Naive thymus-derived CD4-positive, alpha-beta T cell (primary cell): ENCODE data around the gene NUP98. TPM values are rescaled to one million over a fixed set of nuclear protein-coding genes. Genes with fewer than 3 reads are reported as not detected.
A peak's percentile ranks its signal among the peaks of the same experiment; 100 is the strongest.

Experiments used
- ATAC-seq: fragments of 150-1000 bp; cut with Tn5 transposase; 2 replicates; pipeline ENCODE4 v1.10.0; 2021; ENCODE audit warnings: mild to moderate bottlenecking, moderate library complexity
- CTCF ChIA-PET: fragments of 350-600 bp; sonication (Branson Sonifier 250); formaldehyde crosslinking; loops from one replicate; lab custom pipeline; 2021; ENCODE audit warnings: antibody characterized with exemption; lab: Charles Lee
- POLR2A ChIA-PET: fragments of 350-600 bp; sonication (Branson Sonifier 250); formaldehyde crosslinking; loops from one replicate; lab custom pipeline; 2021; ENCODE audit warnings: antibody characterized with exemption, inconsistent platforms; lab: Charles Lee
- DNase-seq, 9 donors: peaks; one replicate each; pipeline versions ENCODE4 v3.0.0 to v3.0.0-alpha.2; 2020 to 2022; ENCODE audit warnings: mixed read lengths in 1 of 9
- H3K27ac ChIP-seq: one replicate; pipeline ENCODE4 v1.7.0; 2013; ENCODE audit warnings: mild to moderate bottlenecking, low read depth, low read length, moderate library complexity
- H3K27me3 ChIP-seq, 2 donors: one replicate each; pipeline ENCODE4 v1.7.0; 2013; ENCODE audit warnings: low read length in 2 of 2, mild to moderate bottlenecking in 2 of 2, moderate library complexity in 2 of 2; ENCODE audit not compliant: control insufficient read depth in 2 of 2, insufficient read depth in 2 of 2
- H3K36me3 ChIP-seq, 3 experiments: 1 replicate in 2 of 3; 2 replicates in 1 of 3; pipeline ENCODE4 v1.7.0; 2013; ENCODE audit warnings: low read length in 3 of 3, mild to moderate bottlenecking in 3 of 3, moderate library complexity in 1 of 3; ENCODE audit not compliant: insufficient read depth in 3 of 3, control insufficient read depth in 2 of 3
- H3K4me1 ChIP-seq, 2 donors: one replicate each; pipeline ENCODE4 v1.7.0; 2013; ENCODE audit warnings: low read length in 2 of 2, mild to moderate bottlenecking in 2 of 2, moderate library complexity in 1 of 2; ENCODE audit not compliant: control insufficient read depth in 2 of 2, insufficient read depth in 2 of 2
- H3K4me3 ChIP-seq: 2 replicates; pipeline ENCODE4 v1.7.0; 2013; ENCODE audit warnings: mild to moderate bottlenecking, low read length
- H3K9me3 ChIP-seq, 3 experiments: 1 replicate in 2 of 3; 2 replicates in 1 of 3; pipeline ENCODE4 v1.7.0; 2013; ENCODE audit warnings: low read length in 3 of 3; ENCODE audit not compliant: control insufficient read depth in 2 of 3
- H3K27ac Mint-ChIP-seq, 9 donors: one replicate each; pipeline ENCODE4 v1.8.0; 2020 to 2022; ENCODE audit warnings: mixed read lengths in 9 of 9, mild to moderate bottlenecking in 8 of 9, moderate library complexity in 5 of 9, inconsistent platforms in 2 of 9
- H3K27me3 Mint-ChIP-seq, 5 donors: one replicate each; pipeline ENCODE4 v1.8.0; 2021 to 2022; ENCODE audit warnings: mixed read lengths in 5 of 5, mild to moderate bottlenecking in 1 of 5
- H3K36me3 Mint-ChIP-seq, 5 donors: one replicate each; pipeline ENCODE4 v1.8.0; 2020 to 2022; ENCODE audit warnings: mixed read lengths in 5 of 5, mild to moderate bottlenecking in 3 of 5, inconsistent platforms in 1 of 5
- H3K4me1 Mint-ChIP-seq, 7 donors: one replicate each; pipeline ENCODE4 v1.8.0; 2020 to 2022; ENCODE audit warnings: mixed read lengths in 7 of 7, mild to moderate bottlenecking in 3 of 7, inconsistent platforms in 1 of 7
- H3K4me3 Mint-ChIP-seq, 10 donors: one replicate each; pipeline ENCODE4 v1.8.0; 2020 to 2022; ENCODE audit warnings: mild to moderate bottlenecking in 10 of 10, mixed read lengths in 10 of 10, moderate library complexity in 6 of 10, inconsistent platforms in 2 of 10
- H3K9me3 Mint-ChIP-seq, 11 donors: one replicate each; pipeline ENCODE4 v1.8.0; 2020 to 2022; ENCODE audit warnings: mixed read lengths in 11 of 11, mild to moderate bottlenecking in 4 of 11, inconsistent platforms in 1 of 11, moderate library complexity in 1 of 11
- intact Hi-C, 2 donors: fragments of 100-400 bp; cut with micrococcal nuclease; formaldehyde crosslinking; loops; one replicate each; pipeline ENCODE4 v1.15.1; 2023
- polyA plus RNA-seq, 2 donors: library from polyadenylated mRNA; unstranded; fragments of 300-500 nt; fragmentation: Illumina TruSeq; gene quantifications; one replicate each; pipeline ENCODE4 v1.2.3, GENCODE V29; 2021
- total RNA-seq, 6 experiments: library from RNA in 5 of 6; stranded (reverse) in 5 of 6; gene quantifications; 1 replicate in 5 of 6; 2 replicates in 1 of 6; pipeline ENCODE4 v1.2.3 and lab custom pipeline; 2021 to 2026

The NUP98 gene
- total and polyA plus RNA-seq, 7 experiments from 2014 or later = 45.0 to 137 (median 104) TPM

- peaks cover 54 to 66% of the 10 kb centered on the region in 2 donors for H3K4me1 ChIP-seq
- no peaks in the 10 kb centered on the region for H3K9me3 ChIP-seq
- Mint-ChIP-seq H3K4me3 (peak overlapping the region; percentile 59 to 94 (median 73)), H3K27ac (peak overlapping the region; percentile 57 to 99 (median 93)), H3K4me1 (peaks cover 61 to 82% (median 70%) of the 10 kb centered on the region in 7 donors), H3K9me3 (peaks cover 0 to 2% (median 0%) of the 10 kb centered on the region in 11 donors), H3K27me3 (no peaks in the 10 kb centered on the region), H3K36me3 (peaks cover 3 to 37% (median 30%) of the 10 kb centered on the region in 5 donors)
- H3K27ac ChIP-seq = peak overlapping the region; percentile 53
- H3K36me3 ChIP-seq = peaks cover 2 to 54% (median 2%) of the 10 kb centered on the region in 3 experiments
- H3K4me3 ChIP-seq = no peak overlapping the region
- POLR2A ChIA-PET = interaction anchor here (0.6 to 17.9 kb wide), 9 partner anchors 8 to 241 kb away, joined by 3 to 399 read pairs (median 3); partner anchors contain the start of genes RHOG and STIM1
- intact Hi-C loops = no loop called here
- ATAC-seq (peak; percentile 61), DNase-seq (no peak)
- no peaks in the 10 kb centered on the region for H3K27me3 ChIP-seq
- CTCF ChIA-PET = interaction anchor here (1.0 to 1.8 kb wide), 3 partner anchors 8 to 241 kb away, joined by 3 to 5 read pairs (median 3); no protein-coding TSS in a partner anchor
Observed at GRCh38 chr11:3831378-3832239, 34.3 kb upstream of the NUP98 start.

GRCh38 chr11:3830730-3831129 is 33.4 kb upstream of the NUP98 start:
- intact Hi-C loops = no loop called here
- ATAC-seq = no peak

GRCh38 chr11:3830088-3830487 is 32.7 kb upstream of the NUP98 start:
- peak overlapping the region; percentile 53 for H3K27ac ChIP-seq
- H3K27ac Mint-ChIP-seq = peak overlapping the region; percentile 33 to 99 (median 91)

More at GRCh38 chr11:3830730-3831129, 33.4 kb upstream of the NUP98 start:
- peaks cover 0 to 2% (median 0%) of the 10 kb centered on the region in 11 donors for H3K9me3 Mint-ChIP-seq
- no peak for DNase-seq
- POLR2A ChIA-PET = interaction anchor here (0.9 to 17.9 kb wide), 6 partner anchors 8 to 242 kb away, joined by 3 to 399 read pairs (median 6); partner anchors contain the start of genes RHOG and STIM1
- H3K27ac Mint-ChIP-seq = peak overlapping the region; percentile 50 to 99 (median 93)
- H3K4me3 Mint-ChIP-seq = peak overlapping the region in 4 of 10 donors; percentile 39 to 92 (median 80)
- Histone ChIP-seq H3K36me3 (peaks cover 2 to 63% (median 5%) of the 10 kb centered on the region in 3 experiments), H3K27ac (peak overlapping the region; percentile 53), H3K4me1 (peaks cover 48 to 61% of the 10 kb centered on the region in 2 donors), H3K27me3 (no peaks in the 10 kb centered on the region), H3K9me3 (no peaks in the 10 kb centered on the region), H3K4me3 (no peak overlapping the region)
- no peaks in the 10 kb centered on the region for H3K27me3 Mint-ChIP-seq
- H3K36me3 Mint-ChIP-seq = peaks cover 3 to 38% (median 33%) of the 10 kb centered on the region in 5 donors
- H3K4me1 Mint-ChIP-seq = peaks cover 59 to 82% (median 75%) of the 10 kb centered on the region in 7 donors
- CTCF ChIA-PET = interaction anchor here (1.8 kb wide), 1 partner anchor 9 kb away, joined by 5 read pairs; no protein-coding TSS in a partner anchor

GRCh38 chr11:3827434-3828186 is 30.3 kb upstream of the NUP98 start:
- ChIA-PET POLR2A (interaction anchor here (0.6 to 17.9 kb wide), 7 partner anchors 7 to 62 kb away, joined by 3 to 399 read pairs (median 6); partner anchors contain the start of genes RHOG and STIM1), CTCF (interaction anchor here (1.2 to 4.0 kb wide), 2 partner anchors 9 to 14 kb away, joined by 3 to 20 read pairs; partner anchors contain the start of gene RHOG)
- no peaks in the 10 kb centered on the region for H3K9me3 ChIP-seq
- Mint-ChIP-seq H3K27ac (peak overlapping the region in 6 of 9 donors; percentile 21 to 89 (median 86)), H3K27me3 (no peaks in the 10 kb centered on the region), H3K36me3 (peaks cover 0 to 24% (median 20%) of the 10 kb centered on the region in 5 donors), H3K9me3 (no peaks in the 10 kb centered on the region), H3K4me3 (no peak overlapping the region), H3K4me1 (peaks cover 37 to 73% (median 67%) of the 10 kb centered on the region in 7 donors)
- intact Hi-C loops = no loop called here
- no peaks in the 10 kb centered on the region for H3K27me3 ChIP-seq
- no peak for ATAC-seq
- no peak overlapping the region for H3K27ac ChIP-seq
- no peak overlapping the region for H3K4me3 ChIP-seq
- peaks cover 2 to 59% (median 5%) of the 10 kb centered on the region in 3 experiments for H3K36me3 ChIP-seq
- DNase-seq = no peak
- H3K4me1 ChIP-seq = peaks cover 29 to 39% of the 10 kb centered on the region in 2 donors

More at GRCh38 chr11:3830088-3830487, 32.7 kb upstream of the NUP98 start:
- Mint-ChIP-seq H3K4me3 (no peak overlapping the region), H3K9me3 (peaks cover 0 to 2% (median 0%) of the 10 kb centered on the region in 11 donors), H3K4me1 (peaks cover 52 to 82% (median 74%) of the 10 kb centered on the region in 7 donors), H3K36me3 (peaks cover 0 to 32% (median 27%) of the 10 kb centered on the region in 5 donors), H3K27me3 (no peaks in the 10 kb centered on the region)
- POLR2A ChIA-PET = interaction anchor here (1.0 to 17.9 kb wide), 3 partner anchors 10 to 64 kb away, joined by 7 to 399 read pairs (median 11); partner anchors contain the start of genes RHOG and STIM1
- ATAC-seq (no peak), DNase-seq (no peak)
- CTCF ChIA-PET = interaction anchor here (1.8 kb wide), 1 partner anchor 10 kb away, joined by 5 read pairs; no protein-coding TSS in a partner anchor
- no peaks in the 10 kb centered on the region for H3K9me3 ChIP-seq
- peaks cover 2 to 62% (median 5%) of the 10 kb centered on the region in 3 experiments for H3K36me3 ChIP-seq
- peaks cover 42 to 61% of the 10 kb centered on the region in 2 donors for H3K4me1 ChIP-seq
- intact Hi-C loops = no loop called here
- H3K27me3 ChIP-seq = no peaks in the 10 kb centered on the region
- H3K4me3 ChIP-seq = no peak overlapping the region

DNA sequence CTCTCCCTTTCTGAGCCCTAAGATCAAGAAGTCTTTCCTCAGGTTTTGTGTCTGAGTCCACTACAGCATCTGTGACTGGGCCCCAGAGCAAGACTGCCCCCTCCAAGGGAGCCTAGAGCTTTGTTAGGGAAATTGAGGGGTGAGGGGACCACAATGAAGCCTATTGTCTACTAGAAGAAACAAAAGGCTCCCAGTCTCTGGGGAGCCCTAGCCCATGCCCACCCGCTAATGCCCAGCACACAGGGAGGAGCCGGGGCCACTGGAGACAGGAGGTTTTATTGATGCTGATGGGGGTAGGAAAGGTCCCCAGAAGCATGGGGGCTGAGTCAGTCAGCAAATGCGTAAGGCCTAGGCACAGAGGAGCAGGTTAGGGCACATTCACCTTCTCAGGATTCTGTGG is 29.4 kb upstream of the NUP98 start:
- H3K27ac Mint-ChIP-seq = peak overlapping the region in 8 of 9 donors; percentile 33 to 96 (median 88)
- no peak overlapping the region for H3K4me3 ChIP-seq
- CTCF ChIA-PET = interaction anchor here (0.7 to 4.0 kb wide), 4 partner anchors 10 to 22 kb away, joined by 3 to 20 read pairs (median 4); partner anchors contain the start of gene RHOG
- DNase-seq = no peak
- H3K4me1 ChIP-seq = peaks cover 20 to 30% of the 10 kb centered on the region in 2 donors
- peak overlapping the region; percentile 38 for H3K27ac ChIP-seq
- peaks cover 29 to 64% (median 59%) of the 10 kb centered on the region in 7 donors for H3K4me1 Mint-ChIP-seq
- no peaks in the 10 kb centered on the region for H3K27me3 ChIP-seq
- H3K36me3 ChIP-seq = peaks cover 0 to 57% (median 5%) of the 10 kb centered on the region in 3 experiments
- intact Hi-C loops = no loop called here
- H3K9me3 ChIP-seq = no peaks in the 10 kb centered on the region
- ATAC-seq = no peak
- POLR2A ChIA-PET = interaction anchor here (1.0 to 5.3 kb wide), 4 partner anchors 8 to 17 kb away, joined by 3 to 52 read pairs (median 6); partner anchors contain the start of gene RHOG
- peaks cover 0 to 24% (median 20%) of the 10 kb centered on the region in 5 donors for H3K36me3 Mint-ChIP-seq
- no peaks in the 10 kb centered on the region for H3K27me3 Mint-ChIP-seq
- no peaks in the 10 kb centered on the region for H3K9me3 Mint-ChIP-seq
- H3K4me3 Mint-ChIP-seq = no peak overlapping the region
